Activated B cell treated with CpG ODN at 0.5 μM for 24 hours (primary cell): ENCODE measurements around the gene ABLIM2. TPM values are rescaled to one million over a fixed set of nuclear protein-coding genes. Genes with fewer than 3 reads are reported as not detected.

Experiments
- ATAC-seq: fragments of 200-7000 bp; cut with Tn5 transposase; one replicate; pipeline ENCODE4 v1.10.0; 2021; ENCODE audit warnings: low read depth, mild to moderate bottlenecking, moderate library complexity
- CTCF ChIA-PET: fragments of 350-600 bp; sonication (Branson Sonifier 250); formaldehyde crosslinking; loops from one replicate; lab custom pipeline; 2021; ENCODE audit warnings: antibody characterized with exemption; lab: Charles Lee
- POLR2A ChIA-PET: fragments of 350-600 bp; sonication (Branson Sonifier 250); formaldehyde crosslinking; loops from one replicate; lab custom pipeline; 2021; ENCODE audit warnings: antibody characterized with exemption; lab: Charles Lee
- DNase-seq: peaks from one replicate; pipeline ENCODE4 v3.0.0; 2022
- H3K27ac Mint-ChIP-seq: one replicate; pipeline ENCODE4 v1.8.0; 2020; ENCODE audit warnings: mixed read lengths
- H3K27me3 Mint-ChIP-seq: one replicate; pipeline ENCODE4 v1.8.0; 2021; ENCODE audit warnings: mixed read lengths
- H3K36me3 Mint-ChIP-seq: one replicate; pipeline ENCODE4 v1.8.0; 2021; ENCODE audit warnings: low read depth, mixed read lengths
- H3K4me1 Mint-ChIP-seq: one replicate; pipeline ENCODE4 v1.8.0; 2021; ENCODE audit warnings: mixed read lengths
- H3K4me3 Mint-ChIP-seq: one replicate; pipeline ENCODE4 v1.8.0; 2020; ENCODE audit warnings: mild to moderate bottlenecking, mixed read lengths
- H3K9me3 Mint-ChIP-seq: one replicate; pipeline ENCODE4 v1.8.0; 2020; ENCODE audit warnings: mixed read lengths
- intact Hi-C: fragments of 100-400 bp; cut with micrococcal nuclease; formaldehyde crosslinking; loops from one replicate; pipeline ENCODE4 v1.15.1; 2024
- total RNA-seq: library from RNA; stranded (reverse); gene quantifications from 2 replicates; pipeline ENCODE4 v1.2.3, GENCODE V29; 2022
- TF ChIP-seq, protein P1 (sequence below): fragments of 200-600 bp; IDR thresholded peaks from one replicate; pipeline ENCODE4 v1.8.0; 2022; ENCODE audit warnings: antibody characterized with exemption, mild to moderate bottlenecking

ABLIM2 gene
- total RNA-seq, 1 donor from 2014 or later: 5.2 TPM

- intact Hi-C loops: no loop called here
- no peak overlapping the region for H3K27ac Mint-ChIP-seq
- no peak for DNase-seq
- TF ChIP-seq, protein P1, sequence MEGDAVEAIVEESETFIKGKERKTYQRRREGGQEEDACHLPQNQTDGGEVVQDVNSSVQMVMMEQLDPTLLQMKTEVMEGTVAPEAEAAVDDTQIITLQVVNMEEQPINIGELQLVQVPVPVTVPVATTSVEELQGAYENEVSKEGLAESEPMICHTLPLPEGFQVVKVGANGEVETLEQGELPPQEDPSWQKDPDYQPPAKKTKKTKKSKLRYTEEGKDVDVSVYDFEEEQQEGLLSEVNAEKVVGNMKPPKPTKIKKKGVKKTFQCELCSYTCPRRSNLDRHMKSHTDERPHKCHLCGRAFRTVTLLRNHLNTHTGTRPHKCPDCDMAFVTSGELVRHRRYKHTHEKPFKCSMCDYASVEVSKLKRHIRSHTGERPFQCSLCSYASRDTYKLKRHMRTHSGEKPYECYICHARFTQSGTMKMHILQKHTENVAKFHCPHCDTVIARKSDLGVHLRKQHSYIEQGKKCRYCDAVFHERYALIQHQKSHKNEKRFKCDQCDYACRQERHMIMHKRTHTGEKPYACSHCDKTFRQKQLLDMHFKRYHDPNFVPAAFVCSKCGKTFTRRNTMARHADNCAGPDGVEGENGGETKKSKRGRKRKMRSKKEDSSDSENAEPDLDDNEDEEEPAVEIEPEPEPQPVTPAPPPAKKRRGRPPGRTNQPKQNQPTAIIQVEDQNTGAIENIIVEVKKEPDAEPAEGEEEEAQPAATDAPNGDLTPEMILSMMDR: no peak
- peaks cover 73% of the 10 kb centered on the region for H3K4me1 Mint-ChIP-seq
- H3K9me3 Mint-ChIP-seq: no peaks in the 10 kb centered on the region
- peaks cover 38% of the 10 kb centered on the region for H3K36me3 Mint-ChIP-seq
- H3K27me3 Mint-ChIP-seq: no peaks in the 10 kb centered on the region
- ATAC-seq: no peak
- ChIA-PET CTCF (interaction anchor here (0.9 kb wide), 1 partner anchor 37 kb away, joined by 3 read pairs; no protein-coding TSS in a partner anchor), POLR2A (no interaction called here)
- no peak overlapping the region for H3K4me3 Mint-ChIP-seq
Measured at GRCh38 chr4:8204576-8205227, 46.1 kb upstream of the ABLIM2 start.

DNA sequence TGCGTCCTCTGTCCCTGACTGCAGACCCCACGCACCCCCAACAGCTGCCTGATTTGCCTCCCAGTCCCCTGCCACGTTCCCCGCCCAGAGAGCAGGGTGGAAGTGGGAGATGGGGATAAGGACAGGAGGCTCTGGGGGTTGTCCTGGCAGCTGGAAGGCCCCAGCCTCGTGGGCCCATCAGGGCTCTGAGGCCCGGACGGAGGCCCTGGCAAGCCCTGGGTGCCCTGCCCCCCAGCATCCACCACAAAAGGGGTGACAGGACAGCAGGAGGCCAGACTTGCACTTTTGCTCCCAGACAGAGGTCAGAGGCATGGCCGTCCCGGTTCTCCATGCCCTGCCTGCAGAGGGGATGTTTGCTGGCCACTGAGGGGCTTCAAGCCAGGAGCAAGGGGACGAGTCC, 45.2 kb upstream of the ABLIM2 start:
- Mint-ChIP-seq H3K36me3 (peaks cover 32% of the 10 kb centered on the region), H3K4me3 (no peak overlapping the region), H3K4me1 (peaks cover 79% of the 10 kb centered on the region), H3K9me3 (no peaks in the 10 kb centered on the region), H3K27ac (peak overlapping the region; percentile 76), H3K27me3 (no peaks in the 10 kb centered on the region)
- ChIA-PET CTCF (no interaction called here), POLR2A (interaction anchor here (0.6 to 7.6 kb wide), 4 partner anchors 9 to 236 kb away, joined by 3 to 123 read pairs (median 4); partner anchors contain the start of genes ACOX3 and TRMT44)
- intact Hi-C loops: no loop called here
- TF ChIP-seq, protein P1: no peak
- ATAC-seq: no peak
- no peak for DNase-seq

DNA sequence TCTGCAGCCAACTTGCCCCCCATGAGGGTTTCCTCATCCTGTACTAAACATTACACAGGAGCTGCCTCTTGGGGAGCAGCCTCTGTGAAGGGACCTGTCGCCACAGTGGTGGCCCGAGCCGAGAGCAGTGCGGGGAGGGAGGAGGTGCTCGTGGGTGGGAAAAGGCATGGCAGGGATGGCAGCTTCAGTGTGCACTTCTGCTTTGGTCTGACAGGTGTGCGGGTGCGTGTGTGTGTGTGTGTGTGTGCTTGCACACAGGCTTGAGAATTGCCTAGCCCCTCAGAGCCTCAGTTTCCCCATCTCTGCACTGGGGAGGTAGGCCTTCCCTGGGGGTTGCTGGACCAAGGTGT, 44.4 kb upstream of the ABLIM2 start:
- CTCF ChIA-PET: interaction anchor here (0.8 to 2.2 kb wide), 2 partner anchors 27 to 39 kb away, joined by 3 to 16 read pairs; no protein-coding TSS in a partner anchor
- H3K27me3 Mint-ChIP-seq: no peaks in the 10 kb centered on the region

GRCh38 chr4:8202108-8203051, 43.8 kb upstream of the ABLIM2 start:
- no peaks in the 10 kb centered on the region for H3K27me3 Mint-ChIP-seq
- peak overlapping the region; percentile 96 for H3K27ac Mint-ChIP-seq
- H3K36me3 Mint-ChIP-seq: peaks cover 19% of the 10 kb centered on the region
- POLR2A ChIA-PET: interaction anchor here (0.6 to 7.6 kb wide), 15 partner anchors 10 to 238 kb away, joined by 3 to 123 read pairs (median 5); partner anchors contain the start of genes ABLIM2, ACOX3 and TRMT44
- CTCF ChIA-PET: interaction anchor here (0.8 to 2.2 kb wide), 4 partner anchors 22 to 40 kb away, joined by 3 to 16 read pairs (median 3); no protein-coding TSS in a partner anchor
- intact Hi-C loops: no loop called here
- ATAC-seq: no peak
- TF ChIP-seq, protein P1: no peak
- H3K9me3 Mint-ChIP-seq: no peaks in the 10 kb centered on the region
- no peak for DNase-seq
- H3K4me3 Mint-ChIP-seq: peak overlapping the region; percentile 97
- peaks cover 89% of the 10 kb centered on the region for H3K4me1 Mint-ChIP-seq

More for the DNA sequence above, 44.4 kb upstream of the ABLIM2 start:
- no peak for ATAC-seq
- peaks cover 26% of the 10 kb centered on the region for H3K36me3 Mint-ChIP-seq
- peaks cover 87% of the 10 kb centered on the region for H3K4me1 Mint-ChIP-seq
- H3K9me3 Mint-ChIP-seq: no peaks in the 10 kb centered on the region
- DNase-seq: no peak
- intact Hi-C loops: no loop called here
- TF ChIP-seq, protein P1: no peak
- POLR2A ChIA-PET: interaction anchor here (0.9 to 7.6 kb wide), 6 partner anchors 11 to 237 kb away, joined by 3 to 123 read pairs (median 4); partner anchors contain the start of genes ACOX3 and TRMT44
- peak overlapping the region; percentile 97 for H3K4me3 Mint-ChIP-seq
- peak overlapping the region; percentile 76 for H3K27ac Mint-ChIP-seq
